ENCODE data around the gene PRRC1. TPM values are rescaled to one million over a fixed set of nuclear protein-coding genes. Genes with fewer than 3 reads are reported as not detected.

Gene PRRC1
- 10 to 100 TPM; 39.4 to 44.0 TPM for total RNA-seq

GRCh38 chr5:127517480-127518318 lies at the start of gene PRRC1:
Gene PRRC1, plus strand, starts transcription at chr5:127517640. Its CDS starts 5,840 bp downstream, at chr5:127523480.
- peak; percentile 87 for DNase-seq
- Mint-ChIP-seq H3K27me3 (peaks cover 3% of the 10 kb centered on the region), H3K4me1 (ENCODE audit: low read depth) (peaks cover 33% of the 10 kb centered on the region), H3K4me3 (peak within 1 kb of the TSS; percentile 84), H3K27ac (peak within 1 kb of the TSS; percentile 50), H3K9me3 (peaks cover 18% of the 10 kb centered on the region), H3K36me3 (peaks cover 34% of the 10 kb centered on the region)
- POLR2A ChIA-PET = interaction anchor here (0.9 kb wide), 1 partner anchor 739 kb away, joined by 5 read pairs; no protein-coding TSS in a partner anchor
- CTCF ChIA-PET = interaction anchor here (1.5 kb wide), 1 partner anchor 19 kb away, joined by 4 read pairs; no protein-coding TSS in a partner anchor
- intact Hi-C loops (cut with micrococcal nuclease) = loop anchor here (1.0 to 10.0 kb wide), 4 partner anchors 483 to 1577 kb away; partner anchors contain the start of genes ISOC1, MARCHF3 and SLC12A2

GRCh38 chr5:127471211-127471610 lies 46.2 kb upstream of the PRRC1 start:
- H3K27me3 Mint-ChIP-seq = peaks cover 14% of the 10 kb centered on the region
- no peaks in the 10 kb centered on the region for H3K4me1 Mint-ChIP-seq (ENCODE audit: low read depth)
- H3K4me3 Mint-ChIP-seq = no peak overlapping the region
- H3K9me3 Mint-ChIP-seq = no peaks in the 10 kb centered on the region
- CTCF ChIA-PET = no interaction called here
- POLR2A ChIA-PET = no interaction called here
- H3K27ac Mint-ChIP-seq = no peak overlapping the region
- no peaks in the 10 kb centered on the region for H3K36me3 Mint-ChIP-seq
- intact Hi-C loops (cut with micrococcal nuclease) = no loop called here
- no peak for DNase-seq

- POLR2A ChIA-PET = no interaction called here
- no peak overlapping the region for H3K4me3 Mint-ChIP-seq
- H3K27ac Mint-ChIP-seq = no peak overlapping the region
- intact Hi-C loops (cut with micrococcal nuclease) = no loop called here
- peaks cover 15% of the 10 kb centered on the region for H3K27me3 Mint-ChIP-seq
- no peaks in the 10 kb centered on the region for H3K9me3 Mint-ChIP-seq
- H3K36me3 Mint-ChIP-seq = no peaks in the 10 kb centered on the region
- CTCF ChIA-PET = interaction anchor here (2.6 kb wide), 1 partner anchor 19 kb away, joined by 10 read pairs; no protein-coding TSS in a partner anchor
- DNase-seq = no peak
- H3K4me1 Mint-ChIP-seq (ENCODE audit: low read depth) = no peaks in the 10 kb centered on the region
Observed at GRCh38 chr5:127472700-127473099, 44.7 kb upstream of the PRRC1 start.

GRCh38 chr5:127486471-127486870 lies 31.0 kb upstream of the PRRC1 start:
- Mint-ChIP-seq H3K27ac (no peak overlapping the region), H3K27me3 (peaks cover 7% of the 10 kb centered on the region), H3K4me1 (ENCODE audit: low read depth) (no peaks in the 10 kb centered on the region), H3K9me3 (no peaks in the 10 kb centered on the region), H3K36me3 (no peaks in the 10 kb centered on the region), H3K4me3 (no peak overlapping the region)
- ChIA-PET CTCF (no interaction called here), POLR2A (no interaction called here)
- DNase-seq = no peak
- intact Hi-C loops (cut with micrococcal nuclease) = no loop called here

GRCh38 chr5:127492854-127493738 lies 24.3 kb upstream of the PRRC1 start:
- Mint-ChIP-seq H3K4me3 (no peak overlapping the region), H3K36me3 (no peaks in the 10 kb centered on the region)

GRCh38 chr5:127498548-127498947 lies 18.9 kb upstream of the PRRC1 start:
- CTCF ChIA-PET = no interaction called here
- intact Hi-C loops (cut with micrococcal nuclease) = loop anchor here (5.0 kb wide), 1 partner anchor 204 kb away; the partner anchor contains the start of gene CCDC192
- no peaks in the 10 kb centered on the region for H3K4me1 Mint-ChIP-seq (ENCODE audit: low read depth)

More at GRCh38 chr5:127492854-127493738, 24.3 kb upstream of the PRRC1 start:
- Mint-ChIP-seq H3K9me3 (no peaks in the 10 kb centered on the region), H3K27ac (no peak overlapping the region), H3K27me3 (peaks cover 5% of the 10 kb centered on the region), H3K4me1 (ENCODE audit: low read depth) (no peaks in the 10 kb centered on the region)
- intact Hi-C loops (cut with micrococcal nuclease) = loop anchor here (1.0 kb wide), 2 partner anchors 203 to 837 kb away; partner anchors contain the start of gene MEGF10
- DNase-seq = no peak
- ChIA-PET POLR2A (no interaction called here), CTCF (interaction anchor here (0.6 to 3.1 kb wide), 26 partner anchors 10 to 953 kb away, joined by 3 to 14 read pairs (median 3); partner anchors contain the start of genes C5orf63, MEGF10 and PHAX)

GRCh38 chr5:127505905-127506304 lies 11.5 kb upstream of the PRRC1 start:
- ChIA-PET POLR2A (no interaction called here), CTCF (no interaction called here)
- H3K4me1 Mint-ChIP-seq (ENCODE audit: low read depth) = no peaks in the 10 kb centered on the region
- peaks cover 7% of the 10 kb centered on the region for H3K27me3 Mint-ChIP-seq
- no peaks in the 10 kb centered on the region for H3K36me3 Mint-ChIP-seq
- H3K27ac Mint-ChIP-seq = no peak overlapping the region
- no peaks in the 10 kb centered on the region for H3K9me3 Mint-ChIP-seq
- no peak overlapping the region for H3K4me3 Mint-ChIP-seq
- no peak for DNase-seq
- intact Hi-C loops (cut with micrococcal nuclease) = no loop called here

More at GRCh38 chr5:127498548-127498947, 18.9 kb upstream of the PRRC1 start:
- no peak overlapping the region for H3K4me3 Mint-ChIP-seq
- no peak overlapping the region for H3K27ac Mint-ChIP-seq
- H3K36me3 Mint-ChIP-seq = no peaks in the 10 kb centered on the region
- no peaks in the 10 kb centered on the region for H3K27me3 Mint-ChIP-seq
- POLR2A ChIA-PET = no interaction called here
- DNase-seq = no peak
- no peaks in the 10 kb centered on the region for H3K9me3 Mint-ChIP-seq

- H3K4me1 Mint-ChIP-seq (ENCODE audit: low read depth) = no peaks in the 10 kb centered on the region
- POLR2A ChIA-PET = no interaction called here
- intact Hi-C loops (cut with micrococcal nuclease) = no loop called here
- CTCF ChIA-PET = interaction anchor here (3.0 kb wide), 1 partner anchor 13 kb away, joined by 14 read pairs; no protein-coding TSS in a partner anchor
- H3K27me3 Mint-ChIP-seq = peaks cover 12% of the 10 kb centered on the region
- no peaks in the 10 kb centered on the region for H3K9me3 Mint-ChIP-seq
- H3K4me3 Mint-ChIP-seq = no peak overlapping the region
- no peak for DNase-seq
- no peaks in the 10 kb centered on the region for H3K36me3 Mint-ChIP-seq
- no peak overlapping the region for H3K27ac Mint-ChIP-seq
Observed at GRCh38 chr5:127506616-127507015, 10.8 kb upstream of the PRRC1 start.

GRCh38 chr5:127508644-127509373 lies 8.6 kb upstream of the PRRC1 start:
- intact Hi-C loops (cut with micrococcal nuclease) = no loop called here
- Mint-ChIP-seq H3K36me3 (no peaks in the 10 kb centered on the region), H3K4me3 (no peak overlapping the region), H3K27me3 (peaks cover 20% of the 10 kb centered on the region), H3K27ac (no peak overlapping the region), H3K9me3 (no peaks in the 10 kb centered on the region), H3K4me1 (ENCODE audit: low read depth) (no peaks in the 10 kb centered on the region)
- CTCF ChIA-PET = interaction anchor here (0.6 to 3.0 kb wide), 2 partner anchors 16 to 965 kb away, joined by 3 to 14 read pairs; no protein-coding TSS in a partner anchor
- no peak for DNase-seq
- POLR2A ChIA-PET = no interaction called here

- POLR2A ChIA-PET = no interaction called here
- CTCF ChIA-PET = no interaction called here
- intact Hi-C loops (cut with micrococcal nuclease) = loop anchor here (10.0 kb wide), 1 partner anchor 479 kb away; the partner anchor contains the start of gene MARCHF3
- H3K27me3 Mint-ChIP-seq = peaks cover 19% of the 10 kb centered on the region
- no peak overlapping the region for H3K27ac Mint-ChIP-seq
- no peak for DNase-seq
- no peak overlapping the region for H3K4me3 Mint-ChIP-seq
- peaks cover 5% of the 10 kb centered on the region for H3K4me1 Mint-ChIP-seq (ENCODE audit: low read depth)
- peaks cover 2% of the 10 kb centered on the region for H3K36me3 Mint-ChIP-seq
- H3K9me3 Mint-ChIP-seq = no peaks in the 10 kb centered on the region
Observed at GRCh38 chr5:127513408-127513970, 4.0 kb upstream of the PRRC1 start.

GRCh38 chr5:127514816-127515215 lies 2.6 kb upstream of the PRRC1 start:
- CTCF ChIA-PET = interaction anchor here (0.8 to 1.4 kb wide), 2 partner anchors 21 to 22 kb away, joined by 4 to 7 read pairs; no protein-coding TSS in a partner anchor
- Mint-ChIP-seq H3K4me1 (ENCODE audit: low read depth) (peaks cover 19% of the 10 kb centered on the region), H3K9me3 (no peaks in the 10 kb centered on the region), H3K36me3 (peaks cover 11% of the 10 kb centered on the region), H3K4me3 (no peak overlapping the region), H3K27me3 (peaks cover 15% of the 10 kb centered on the region), H3K27ac (no peak overlapping the region)
- DNase-seq = no peak
- intact Hi-C loops (cut with micrococcal nuclease) = loop anchor here (10.0 kb wide), 1 partner anchor 480 kb away; the partner anchor contains the start of gene MARCHF3
- POLR2A ChIA-PET = no interaction called here
